ENCODE measurements around the gene DHRS4. TPM values are rescaled to one million over a fixed set of nuclear protein-coding genes. Genes with fewer than 3 reads are reported as not detected.

DHRS4 gene
- total and polyA plus RNA-seq, 8 donors = 28.1 to 41.4 (median 37.1) TPM

- intact Hi-C loops (cut with DNase I) = no loop called here
- no peaks in the 10 kb centered on the region for H3K27me3 ChIP-seq
- DNase-seq = no peak
- no peaks in the 10 kb centered on the region for H3K4me1 ChIP-seq
- TF ChIP-seq, protein P1, sequence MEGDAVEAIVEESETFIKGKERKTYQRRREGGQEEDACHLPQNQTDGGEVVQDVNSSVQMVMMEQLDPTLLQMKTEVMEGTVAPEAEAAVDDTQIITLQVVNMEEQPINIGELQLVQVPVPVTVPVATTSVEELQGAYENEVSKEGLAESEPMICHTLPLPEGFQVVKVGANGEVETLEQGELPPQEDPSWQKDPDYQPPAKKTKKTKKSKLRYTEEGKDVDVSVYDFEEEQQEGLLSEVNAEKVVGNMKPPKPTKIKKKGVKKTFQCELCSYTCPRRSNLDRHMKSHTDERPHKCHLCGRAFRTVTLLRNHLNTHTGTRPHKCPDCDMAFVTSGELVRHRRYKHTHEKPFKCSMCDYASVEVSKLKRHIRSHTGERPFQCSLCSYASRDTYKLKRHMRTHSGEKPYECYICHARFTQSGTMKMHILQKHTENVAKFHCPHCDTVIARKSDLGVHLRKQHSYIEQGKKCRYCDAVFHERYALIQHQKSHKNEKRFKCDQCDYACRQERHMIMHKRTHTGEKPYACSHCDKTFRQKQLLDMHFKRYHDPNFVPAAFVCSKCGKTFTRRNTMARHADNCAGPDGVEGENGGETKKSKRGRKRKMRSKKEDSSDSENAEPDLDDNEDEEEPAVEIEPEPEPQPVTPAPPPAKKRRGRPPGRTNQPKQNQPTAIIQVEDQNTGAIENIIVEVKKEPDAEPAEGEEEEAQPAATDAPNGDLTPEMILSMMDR (IDR thresholded peaks at IDR 0.05) = no peak
- H3K27ac ChIP-seq = no peak overlapping the region
- no peaks in the 10 kb centered on the region for H3K9me3 ChIP-seq
- no peak overlapping the region for H3K4me3 ChIP-seq
- no peak for ATAC-seq
- no peaks in the 10 kb centered on the region for H3K36me3 ChIP-seq
Measured at GRCh38 chr14:23932639-23933038, 20.9 kb upstream of the DHRS4 start.

DNA sequence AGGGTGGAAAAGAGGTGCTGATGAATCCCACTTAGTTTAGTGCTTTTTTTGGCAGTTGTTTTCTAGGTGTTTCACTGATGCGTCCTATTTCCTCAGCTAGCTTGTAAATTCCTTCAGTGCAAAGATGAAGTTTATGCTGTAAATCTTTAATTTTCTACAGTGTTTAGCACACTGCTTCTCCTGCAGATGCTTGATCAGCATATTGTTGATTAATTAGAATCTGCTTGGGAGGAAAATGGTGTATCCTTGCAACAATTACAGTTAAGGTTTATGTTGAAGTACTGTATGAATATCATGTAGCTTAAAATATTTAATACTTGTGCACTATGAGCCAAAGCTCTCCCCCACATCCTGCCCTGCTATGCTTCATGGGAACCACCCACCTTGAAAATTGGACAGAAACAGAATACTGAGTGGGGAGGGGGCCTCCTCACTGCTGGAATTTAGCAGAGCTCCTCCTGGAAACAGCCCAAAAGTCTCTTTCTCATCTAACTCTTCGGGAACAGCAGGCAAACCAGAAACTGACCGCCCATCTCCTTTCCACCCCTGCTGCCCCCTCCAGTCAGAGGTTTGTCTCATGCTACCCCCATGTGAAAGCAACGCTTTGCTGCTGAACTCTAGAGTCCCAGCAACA, 20.3 kb upstream of the DHRS4 start:
- no peak for ATAC-seq
- no peaks in the 10 kb centered on the region for H3K36me3 ChIP-seq
- intact Hi-C loops (cut with DNase I) = no loop called here
- H3K4me3 ChIP-seq = no peak overlapping the region
- no peak for DNase-seq
- H3K27ac ChIP-seq = no peak overlapping the region
- TF ChIP-seq, protein P1 (IDR thresholded peaks at IDR 0.05) = no peak
- no peaks in the 10 kb centered on the region for H3K4me1 ChIP-seq
- H3K27me3 ChIP-seq = no peaks in the 10 kb centered on the region
- no peaks in the 10 kb centered on the region for H3K9me3 ChIP-seq

DNA sequence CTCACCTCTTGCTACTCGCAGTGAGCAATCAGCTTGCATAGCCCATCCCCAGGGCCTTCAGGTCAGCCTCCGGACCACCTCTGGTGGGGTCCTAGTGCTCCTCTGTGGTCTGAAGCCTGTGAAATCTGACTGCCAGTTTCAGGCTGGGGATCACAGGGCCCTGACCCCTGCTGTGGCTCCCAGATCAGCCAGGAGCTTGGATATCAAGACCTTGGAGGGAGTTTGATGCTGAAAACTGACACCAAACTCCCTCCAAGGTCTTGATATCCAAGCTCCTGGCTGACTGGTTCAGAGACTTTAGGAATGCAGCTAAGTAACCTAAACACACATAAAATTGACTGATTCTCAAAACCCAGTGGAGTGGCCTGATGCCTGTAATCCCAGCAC, 19.8 kb upstream of the DHRS4 start:
- TF ChIP-seq, protein P1 (IDR thresholded peaks at IDR 0.05) = no peak
- Histone ChIP-seq H3K36me3 (no peaks in the 10 kb centered on the region), H3K4me1 (no peaks in the 10 kb centered on the region), H3K4me3 (no peak overlapping the region), H3K27me3 (no peaks in the 10 kb centered on the region), H3K27ac (no peak overlapping the region), H3K9me3 (no peaks in the 10 kb centered on the region)
- intact Hi-C loops (cut with DNase I) = no loop called here
- ATAC-seq = no peak
- no peak for DNase-seq

DNA sequence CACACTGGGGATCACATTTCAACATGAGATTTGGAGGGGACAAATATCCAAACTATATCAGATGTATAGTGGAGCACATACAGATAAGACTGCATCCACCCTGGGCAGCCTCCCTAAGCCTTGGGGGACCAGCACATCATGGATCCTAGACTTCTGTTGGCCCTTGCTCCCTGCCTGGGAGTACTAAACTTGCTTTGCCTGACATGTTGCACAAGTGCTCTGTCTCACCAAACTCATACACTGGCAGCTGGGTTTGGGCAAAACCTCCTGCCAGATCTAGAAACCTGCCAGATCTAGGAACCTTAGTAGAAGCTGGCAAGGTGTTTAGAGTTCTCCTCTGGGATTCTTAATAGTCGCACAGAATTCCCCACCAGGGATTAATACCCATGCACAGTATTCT, 18.4 kb upstream of the DHRS4 start:
- Histone ChIP-seq H3K4me1 (no peaks in the 10 kb centered on the region), H3K36me3 (peaks cover 0 to 4% of the 10 kb centered on the region in 2 donors), H3K27ac (no peak overlapping the region), H3K27me3 (no peaks in the 10 kb centered on the region), H3K9me3 (no peaks in the 10 kb centered on the region), H3K4me3 (no peak overlapping the region)
- DNase-seq (no peak), ATAC-seq (no peak)
- TF ChIP-seq, protein P1 (IDR thresholded peaks at IDR 0.05) = no peak
- intact Hi-C loops (cut with DNase I) = no loop called here

DNA sequence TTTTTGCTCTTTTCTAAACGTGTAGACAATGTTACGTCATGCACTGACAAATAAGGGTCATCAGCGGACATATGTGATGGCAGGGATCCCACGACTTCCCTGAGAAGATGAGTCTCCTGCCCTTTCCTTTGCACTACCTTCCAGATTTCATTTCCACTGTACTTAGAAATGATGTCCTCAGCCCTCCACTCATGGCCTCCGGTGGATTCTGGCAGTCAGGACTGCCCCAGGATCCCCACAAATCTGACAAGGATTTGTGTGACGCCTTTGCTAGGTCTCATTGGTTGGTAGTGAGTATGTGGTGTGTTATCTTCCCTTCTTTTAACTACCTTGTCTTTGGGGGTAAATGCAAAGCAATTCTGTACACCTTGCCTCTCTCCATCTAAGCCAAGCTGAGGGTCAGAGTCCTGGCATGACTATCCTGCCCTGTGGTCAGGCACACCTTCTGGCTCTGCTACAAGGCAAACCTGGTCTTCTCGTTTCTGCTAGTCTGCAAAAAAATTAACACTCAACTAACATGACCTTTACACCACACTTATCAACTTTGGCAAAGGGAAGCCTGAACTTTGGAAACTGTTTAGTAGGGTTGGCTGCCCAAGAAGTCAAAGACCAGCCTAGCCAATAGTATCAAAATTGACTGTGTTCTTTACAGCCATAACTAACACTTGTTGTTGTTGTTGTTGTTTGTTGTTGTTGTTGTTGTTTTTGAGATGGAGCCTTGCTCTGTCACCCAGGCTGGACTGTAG, 17.3 kb upstream of the DHRS4 start:
- Histone ChIP-seq H3K36me3 (peaks cover 0 to 12% of the 10 kb centered on the region in 2 donors), H3K27ac (no peak overlapping the region), H3K27me3 (no peaks in the 10 kb centered on the region), H3K4me3 (no peak overlapping the region), H3K9me3 (no peaks in the 10 kb centered on the region), H3K4me1 (no peaks in the 10 kb centered on the region)
- TF ChIP-seq, protein P1 (IDR thresholded peaks at IDR 0.05) = no peak
- ATAC-seq (no peak), DNase-seq (no peak)
- intact Hi-C loops (cut with DNase I) = no loop called here
